ENCODE data around the gene TNNC2. TPM values are rescaled to one million over a fixed set of nuclear protein-coding genes. Genes with fewer than 3 reads are reported as not detected.

TNNC2 gene
- total RNA-seq, 1 experiment from 2014 or later, result not detected

GRCh38 chr20:45817376-45818194 is 9.5 kb downstream of the TNNC2 start:
- POLR2A ChIA-PET, result interaction anchor here (0.6 to 1.0 kb wide), 3 partner anchors 8 to 589 kb away, joined by 3 read pairs; partner anchors contain the start of genes DNTTIP1, ELMO2 and WFDC3
- peaks cover 44% of the 10 kb centered on the region for H3K36me3 Mint-ChIP-seq (ENCODE audit: insufficient read depth, unreplicated experiment)
- TF ChIP-seq CTCF (IDR thresholded peaks at IDR 0.05; ENCODE audit: insufficient read depth in 1 of 2, low read depth in 1 of 2, low read length in 1 of 2, severe bottlenecking in 1 of 2, unreplicated experiment in 1 of 2), result no peak
- H3K27me3 Mint-ChIP-seq (ENCODE audit: insufficient read depth, unreplicated experiment), result no peaks in the 10 kb centered on the region
- CTCF ChIA-PET, result interaction anchor here (0.6 to 1.0 kb wide), 3 partner anchors 73 to 411 kb away, joined by 3 to 4 read pairs (median 3); no protein-coding TSS in a partner anchor
- DNase-seq, result no peak
- no peaks in the 10 kb centered on the region for H3K9me3 Mint-ChIP-seq (ENCODE audit: unreplicated experiment)
- Histone ChIP-seq H3K9me3 (no peaks in the 10 kb centered on the region), H3K4me1 (peaks cover 42% of the 10 kb centered on the region), H3K4me3 (ENCODE audit: low read depth, low read length) (no peak overlapping the region), H3K36me3 (ENCODE audit: control insufficient read depth, insufficient read depth, low read length) (peaks cover 14% of the 10 kb centered on the region), H3K27me3 (replicated peaks; ENCODE audit: control insufficient read depth, insufficient read depth, low read length) (no peaks in the 10 kb centered on the region)
- H3K4me1 Mint-ChIP-seq (ENCODE audit: low read depth, unreplicated experiment), result peaks cover 32% of the 10 kb centered on the region
- no TSS peak for BruUV-seq (replicated peaks)
- no peak overlapping the region for H3K4me3 Mint-ChIP-seq (ENCODE audit: unreplicated experiment)
- intact Hi-C loops (cut with micrococcal nuclease; ENCODE audit: unreplicated experiment), result no loop called here
- peak overlapping the region; percentile 29 for H3K27ac Mint-ChIP-seq (ENCODE audit: unreplicated experiment)

- peaks cover 42% of the 10 kb centered on the region for H3K4me1 ChIP-seq
- no peaks in the 10 kb centered on the region for H3K9me3 ChIP-seq
- Mint-ChIP-seq H3K27ac (ENCODE audit: unreplicated experiment) (no peak overlapping the region), H3K4me1 (ENCODE audit: low read depth, unreplicated experiment) (peaks cover 32% of the 10 kb centered on the region), H3K4me3 (ENCODE audit: unreplicated experiment) (no peak overlapping the region), H3K36me3 (ENCODE audit: insufficient read depth, unreplicated experiment) (peaks cover 50% of the 10 kb centered on the region), H3K9me3 (ENCODE audit: unreplicated experiment) (no peaks in the 10 kb centered on the region), H3K27me3 (ENCODE audit: insufficient read depth, unreplicated experiment) (no peaks in the 10 kb centered on the region)
- ChIA-PET CTCF (interaction anchor here (0.6 to 1.0 kb wide), 4 partner anchors 9 to 410 kb away, joined by 3 to 4 read pairs (median 3); no protein-coding TSS in a partner anchor), POLR2A (interaction anchor here (0.6 to 1.0 kb wide), 4 partner anchors 8 to 1291 kb away, joined by 3 read pairs; partner anchors contain the start of gene ELMO2)
- no peak overlapping the region for H3K4me3 ChIP-seq (ENCODE audit: low read depth, low read length)
- BruUV-seq (replicated peaks), result no TSS peak
- peaks cover 14% of the 10 kb centered on the region for H3K36me3 ChIP-seq (ENCODE audit: control insufficient read depth, insufficient read depth, low read length)
- DNase-seq, result no peak
- no peak for TF ChIP-seq CTCF (IDR thresholded peaks at IDR 0.05; ENCODE audit: insufficient read depth in 1 of 2, low read depth in 1 of 2, low read length in 1 of 2, severe bottlenecking in 1 of 2, unreplicated experiment in 1 of 2)
- intact Hi-C loops (cut with micrococcal nuclease; ENCODE audit: unreplicated experiment), result no loop called here
- no peaks in the 10 kb centered on the region for H3K27me3 ChIP-seq (replicated peaks; ENCODE audit: control insufficient read depth, insufficient read depth, low read length)
These were observed 10.2 kb downstream of the TNNC2 start for GRCh38 chr20:45816951-45817350.

- no peak for DNase-seq
- Mint-ChIP-seq H3K27ac (ENCODE audit: unreplicated experiment) (no peak overlapping the region), H3K36me3 (ENCODE audit: insufficient read depth, unreplicated experiment) (peaks cover 75% of the 10 kb centered on the region), H3K27me3 (ENCODE audit: insufficient read depth, unreplicated experiment) (no peaks in the 10 kb centered on the region), H3K4me1 (ENCODE audit: low read depth, unreplicated experiment) (peaks cover 32% of the 10 kb centered on the region), H3K9me3 (ENCODE audit: unreplicated experiment) (no peaks in the 10 kb centered on the region), H3K4me3 (ENCODE audit: unreplicated experiment) (peak overlapping the region; percentile 95)
- H3K27me3 ChIP-seq (replicated peaks; ENCODE audit: control insufficient read depth, insufficient read depth, low read length), result no peaks in the 10 kb centered on the region
- intact Hi-C loops (cut with micrococcal nuclease; ENCODE audit: unreplicated experiment), result loop anchor here (5.0 kb wide), 2 partner anchors 78 to 158 kb away; partner anchors contain the start of genes CTSA, NEURL2 and ZNF335
- no peak for TF ChIP-seq CTCF (IDR thresholded peaks at IDR 0.05; ENCODE audit: insufficient read depth in 1 of 2, low read depth in 1 of 2, low read length in 1 of 2, severe bottlenecking in 1 of 2, unreplicated experiment in 1 of 2)
- H3K9me3 ChIP-seq, result no peaks in the 10 kb centered on the region
- H3K4me3 ChIP-seq (ENCODE audit: low read depth, low read length), result 0 out of 2 replicates have a peak overlapping the region, but pooled peaks have one; percentile 6
- POLR2A ChIA-PET, result interaction anchor here (1.4 kb wide), 1 partner anchor 22 kb away, joined by 4 read pairs; the partner anchor contains the start of genes DNTTIP1 and WFDC3
- peaks cover 19% of the 10 kb centered on the region for H3K36me3 ChIP-seq (ENCODE audit: control insufficient read depth, insufficient read depth, low read length)
- CTCF ChIA-PET, result no interaction called here
- no TSS peak for BruUV-seq (replicated peaks)
- H3K4me1 ChIP-seq, result peaks cover 42% of the 10 kb centered on the region
These were observed 12.8 kb downstream of the TNNC2 start for GRCh38 chr20:45814314-45814713.

Data from Caco-2 (cell line).